Activated CD4-positive, alpha-beta T cell treated with anti-CD3 and anti-CD28 coated beads, Interleukin-2, amount 50 U/mL, for 4 hours (primary cell): ENCODE results near the gene GALNT9.
"Not testable (repeated sequence)": the region's sequence is repeated elsewhere in the genome, so short reads cannot be mapped to it uniquely, and the experiment has no call there.

Source experiments
- DNase-seq, 2 experiments: peaks; one replicate each; pipeline ENCODE4 v3.0.0-alpha.2; 2020

The GALNT9 gene

DNA sequence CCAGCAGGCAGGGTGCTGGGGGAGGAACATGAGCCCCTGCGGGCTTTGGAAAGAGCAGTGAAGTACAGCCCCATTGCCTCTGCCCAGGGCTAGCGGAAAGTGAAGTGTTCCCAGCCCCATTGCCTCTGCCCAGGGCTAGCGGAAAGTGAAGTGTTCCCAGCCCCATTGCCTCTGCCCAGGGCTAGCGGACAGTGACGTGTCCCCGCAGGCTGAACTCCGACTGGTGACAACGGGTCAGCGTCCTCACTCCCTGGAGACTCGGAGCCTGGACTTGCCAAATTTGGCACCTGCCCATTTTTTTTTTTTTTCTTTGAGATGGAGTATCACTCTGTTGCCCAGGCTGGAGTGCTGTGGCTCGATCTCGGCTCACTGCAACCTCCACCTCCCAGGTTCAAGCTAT lies 134.1 kb downstream of the GALNT9 start:
- not testable (repeated sequence) for DNase-seq

DNA sequence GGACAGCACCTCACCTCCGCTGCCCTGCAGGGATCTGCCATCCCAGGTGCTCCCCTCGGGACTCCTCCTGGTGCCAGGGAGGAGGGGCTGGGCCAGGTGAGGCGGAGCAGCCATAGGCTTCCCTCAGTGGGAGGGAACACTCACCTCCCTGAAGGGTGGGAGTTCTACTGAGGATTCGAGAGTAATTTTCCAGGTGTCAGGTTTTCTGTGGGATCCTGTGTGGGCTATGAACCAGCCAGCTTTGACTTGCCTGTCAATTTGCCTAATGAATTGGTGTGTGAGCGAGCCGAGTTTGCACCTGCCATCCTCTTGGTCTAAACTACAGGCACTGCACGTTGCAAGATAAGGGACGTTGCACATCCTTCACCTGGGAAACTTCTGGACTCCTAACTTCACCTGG lies 134.8 kb downstream of the GALNT9 start:
- DNase-seq: no peak

- DNase-seq: no peak
These were observed 135.3 kb downstream of the GALNT9 start for GRCh38 chr12:132194056-132194455.

DNA sequence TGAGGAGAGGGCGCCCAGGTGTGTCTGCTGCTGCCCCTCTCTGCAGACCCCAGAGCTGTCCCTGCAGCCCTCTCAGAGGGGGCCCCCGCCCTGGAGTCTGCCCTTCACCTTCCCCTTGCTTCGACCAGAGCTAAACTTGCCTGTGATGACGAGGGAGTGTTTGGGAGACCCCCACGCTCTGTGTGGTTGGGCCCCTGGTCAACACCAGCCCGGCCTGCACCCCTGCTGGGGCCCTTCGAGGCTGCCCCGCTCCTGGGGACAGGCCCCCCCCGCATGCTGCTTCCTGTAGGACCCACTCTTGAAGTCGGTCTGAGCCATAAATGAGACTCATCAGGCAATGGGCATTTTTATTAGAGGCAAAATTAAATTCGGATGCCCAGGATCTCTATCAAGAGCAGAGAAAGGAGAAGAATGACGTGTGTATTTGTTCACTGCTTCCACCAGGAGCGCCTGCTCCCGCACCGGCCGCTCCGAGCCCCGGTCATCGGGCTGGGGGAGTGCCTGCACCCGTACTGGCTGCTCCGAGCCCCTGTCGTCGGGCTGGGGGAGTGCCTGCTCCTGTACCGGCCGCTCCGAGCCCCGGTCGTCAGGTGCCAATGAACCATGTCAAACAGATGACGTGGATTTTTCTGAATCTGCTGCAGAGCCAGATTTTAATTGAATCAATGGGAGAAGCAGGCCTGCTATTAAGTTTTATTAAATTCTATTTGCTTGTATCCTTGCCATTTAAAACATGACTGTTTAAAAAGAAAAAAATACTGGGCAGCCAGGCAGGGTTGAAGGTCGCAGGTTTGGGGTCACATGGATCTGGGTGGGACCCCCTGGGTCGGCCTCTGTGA lies 137.5 kb downstream of the GALNT9 start:
- no peak for DNase-seq

- DNase-seq: no peak
These were observed 138.4 kb downstream of the GALNT9 start for GRCh38 chr12:132190834-132191500.

GRCh38 chr12:132190012-132190755 lies 139.2 kb downstream of the GALNT9 start:
- DNase-seq: no peak

GRCh38 chr12:132189378-132190011 lies 139.9 kb downstream of the GALNT9 start:
- peak; percentile 91 to 93 for DNase-seq

- DNase-seq: no peak
These were observed 140.5 kb downstream of the GALNT9 start for GRCh38 chr12:132188916-132189325.

DNA sequence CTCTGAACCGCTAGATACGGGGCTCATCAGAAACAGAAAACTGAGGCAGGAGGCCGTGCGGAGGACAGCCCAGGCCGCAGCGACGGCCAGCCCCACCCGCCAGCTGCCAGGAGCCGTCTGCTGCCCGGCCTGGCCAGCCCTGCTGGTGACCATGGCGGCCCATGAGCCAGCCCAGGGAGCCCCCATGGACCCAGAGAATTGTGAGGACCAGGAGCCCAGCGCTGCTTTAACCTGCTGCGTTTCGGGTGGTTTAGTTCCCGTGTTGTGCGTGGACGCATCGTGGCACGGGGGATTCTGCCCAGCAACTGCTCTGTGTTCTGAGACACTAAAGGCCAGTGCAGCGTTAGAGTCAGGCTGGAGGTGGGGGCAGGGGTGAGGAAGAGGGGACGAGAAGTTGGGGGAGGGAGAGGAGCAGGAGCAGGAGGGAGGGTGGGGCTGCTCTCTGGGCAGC lies 140.9 kb downstream of the GALNT9 start:
- no peak for DNase-seq

- no peak for DNase-seq
These were observed 141.5 kb downstream of the GALNT9 start for GRCh38 chr12:132187646-132188450.

DNA sequence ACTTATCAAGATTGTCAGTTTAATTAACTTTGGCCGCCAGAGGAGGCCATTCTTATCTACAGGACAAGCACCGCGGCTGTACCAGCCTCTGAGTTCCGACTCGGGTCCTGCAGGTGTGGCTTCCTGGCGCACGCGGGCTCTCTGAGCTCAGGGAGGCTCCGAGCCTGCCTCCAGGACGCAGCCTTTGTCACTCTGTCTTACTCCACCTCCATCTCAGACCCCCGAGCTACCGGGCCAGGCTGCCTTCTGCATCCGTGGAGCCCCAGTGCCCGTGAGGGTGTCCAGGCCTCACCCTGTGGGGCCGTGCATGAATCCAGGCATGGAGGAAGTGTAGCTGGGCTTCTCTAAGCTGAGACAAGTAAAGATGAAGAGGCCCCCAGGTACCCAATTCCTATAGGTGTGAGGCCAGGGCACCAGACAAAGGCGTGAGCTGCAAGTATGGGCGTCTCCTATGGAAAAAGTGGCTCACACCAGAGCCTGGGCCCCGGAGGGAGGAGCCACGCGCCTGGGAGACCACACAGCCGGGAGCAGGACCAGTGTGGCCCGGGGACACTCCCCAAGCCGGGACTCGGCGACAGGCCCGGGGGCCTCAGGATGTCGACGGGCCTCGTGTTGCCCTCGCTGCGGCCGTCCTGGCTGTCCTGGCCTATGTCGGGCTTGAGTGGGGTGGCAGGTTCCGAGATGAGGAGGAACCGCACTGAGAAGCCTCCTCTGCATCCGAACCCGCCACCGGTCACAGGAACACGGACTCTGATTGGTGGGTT lies 142.3 kb downstream of the GALNT9 start:
- DNase-seq: no peak

DNA sequence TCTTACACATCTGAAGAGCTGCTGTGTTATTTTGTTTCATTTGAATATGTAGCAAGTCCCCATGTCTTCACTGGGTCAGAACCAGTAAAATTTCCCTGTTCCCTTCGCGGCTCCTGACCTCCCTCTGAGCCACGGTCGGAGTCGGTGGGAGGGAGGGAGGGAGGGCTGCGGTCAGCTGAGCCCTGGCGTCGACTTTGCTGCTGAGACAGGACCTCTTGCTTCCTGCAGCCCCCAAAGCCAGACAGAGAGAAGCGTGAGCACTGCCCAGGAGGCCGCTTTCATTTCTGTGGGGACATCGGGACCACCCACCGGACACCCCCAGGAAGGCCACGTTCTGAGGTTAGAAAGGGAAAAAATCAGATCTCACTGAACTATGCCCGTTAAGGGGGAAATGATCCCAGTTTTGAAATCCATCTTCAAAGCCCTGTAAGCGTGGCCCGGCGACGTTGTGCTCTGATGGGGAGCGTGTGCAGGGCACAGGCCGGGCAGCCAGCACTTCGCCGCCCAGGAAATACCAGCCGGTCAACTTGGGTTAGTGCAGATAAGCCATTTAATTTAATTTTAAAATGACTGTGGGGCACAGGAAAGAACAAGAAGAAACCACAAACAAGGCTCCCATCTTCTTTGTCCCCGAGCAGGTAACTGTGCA lies 143.1 kb downstream of the GALNT9 start:
- no peak for DNase-seq

- DNase-seq: no peak
These were observed 143.7 kb downstream of the GALNT9 start for GRCh38 chr12:132185705-132186104.

- no peak for DNase-seq
These were observed 146.6 kb downstream of the GALNT9 start for GRCh38 chr12:132182711-132183365.

- no peak for DNase-seq
These were observed 147.1 kb downstream of the GALNT9 start for GRCh38 chr12:132182206-132182710.

DNA sequence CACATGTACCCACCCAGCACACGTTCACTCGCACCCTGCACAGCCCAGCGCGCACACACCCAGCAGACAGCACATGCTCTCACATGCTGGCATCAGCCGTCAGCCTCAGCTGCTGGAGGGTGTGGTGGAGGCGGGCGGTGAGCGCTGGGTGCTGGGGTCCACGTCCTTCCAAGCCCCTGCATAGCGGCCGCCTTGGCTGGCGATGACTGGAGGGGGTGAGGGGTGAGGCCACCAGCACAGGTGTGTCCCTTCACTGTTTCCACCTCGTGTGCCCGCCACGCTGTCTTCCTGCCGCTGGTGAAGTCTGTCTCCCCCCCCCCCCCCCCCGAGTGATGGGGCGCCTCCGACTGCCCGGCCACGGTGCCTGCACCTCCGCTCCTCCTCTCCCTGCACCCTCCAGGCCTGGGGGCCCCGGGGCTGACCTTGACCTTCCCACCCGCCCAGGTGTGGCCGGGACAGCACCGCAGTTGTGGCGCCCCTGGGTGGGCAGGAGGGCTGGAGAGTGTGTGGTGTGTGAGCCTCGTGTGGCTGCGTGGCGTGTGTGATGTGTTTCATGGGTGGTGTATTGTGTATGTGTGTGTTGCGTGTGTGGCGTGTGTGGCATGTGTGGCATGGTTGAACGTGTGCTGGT lies 147.7 kb downstream of the GALNT9 start:
- no peak for DNase-seq

- DNase-seq: no peak
These were observed 148.5 kb downstream of the GALNT9 start for GRCh38 chr12:132180648-132181546.
